Measurements from ENCODE around the gene PTPN6. TPM values are rescaled to one million over a fixed set of nuclear protein-coding genes. Genes with fewer than 3 reads are reported as not detected.

The PTPN6 gene
- total and polyA plus RNA-seq, 2 of the 8 experiments (the other 6 are each of a cell fraction or from before 2014, with no cell fraction given), result 16.3 to 28.4 TPM

- H3K36me3 ChIP-seq (ENCODE audit: control insufficient read depth in 2 of 4, insufficient read depth in 4 of 4, low read length in 3 of 4), result peaks cover 28 to 45% (median 32%) of the 10 kb centered on the region in 4 experiments
- peak overlapping the region in 2 of 4 experiments; percentile 23 to 79; a peak in 3 of 8 replicates for H3K4me3 ChIP-seq (ENCODE audit: extremely low read depth in 1 of 4, insufficient read depth in 2 of 4, low read depth in 3 of 4, low read length in 4 of 4)
- peak overlapping the region; percentile 82 for H3K4ac ChIP-seq (replicated peaks; ENCODE audit: insufficient read length, low read depth, low read length)
- H3K79me1 ChIP-seq (ENCODE audit: low read depth, low read length), result peaks cover 2% of the 10 kb centered on the region; the same call in 1 of the 2 replicates
- no peak overlapping the region for H4K91ac ChIP-seq (replicated peaks; ENCODE audit: insufficient read length, low read length)
- DNase-seq (ENCODE audit: low read depth in 1 of 2, low spot score in 2 of 2) (no peak), FAIRE-seq (no peak)
- ChIA-PET POLR2A (ENCODE audit: partially characterized antibody) (interaction anchor here (0.5 to 44.0 kb wide), 12 partner anchors 4 to 144 kb away, joined by 3 to 1596 read pairs (median 8); partner anchors contain the start of genes ATN1, C12orf57, C1R and C1RL), CTCF (ENCODE audit: partially characterized antibody) (interaction anchor here (0.6 to 12.2 kb wide), 32 partner anchors 10 to 944 kb away, joined by 3 to 277 read pairs (median 4); partner anchors contain the start of genes C12orf57, C1RL, PTPN6 and RNU7-1)
- peak overlapping the region; percentile 41; the same call in 1 of the 2 replicates for H2BK15ac ChIP-seq (ENCODE audit: low read length)
- peak overlapping the region in 2 of 4 experiments; percentile 6 to 13; a peak in 4 of 7 replicates for H3K9ac ChIP-seq (replicated peaks in 1 of 4; ENCODE audit: extremely low read depth in 1 of 4, low read depth in 3 of 4, low read length in 3 of 4)
- H3K56ac ChIP-seq (replicated peaks; ENCODE audit: insufficient read length, low read depth, low read length), result peak overlapping the region; percentile 37
- peak overlapping the region; percentile 89 for H2AK5ac ChIP-seq (ENCODE audit: low read depth, low read length)
- H3K27me3 ChIP-seq (replicated peaks in 1 of 4; ENCODE audit: control insufficient read depth in 3 of 4, extremely low read depth in 1 of 4, insufficient read depth in 3 of 4, low read length in 3 of 4), result no peaks in the 10 kb centered on the region
- 0 out of 2 replicates have a peak overlapping the region, but pooled peaks have one; percentile 68 for H2BK12ac ChIP-seq (ENCODE audit: low read depth, low read length)
- peak overlapping the region; percentile 94 for H2BK5ac ChIP-seq (ENCODE audit: low read depth, low read length)
- peak overlapping the region; percentile 72; the same call in 1 of the 2 replicates for H4K8ac ChIP-seq (ENCODE audit: extremely low read depth, insufficient read depth, low read length)
- H3K23me2 ChIP-seq (ENCODE audit: low read depth, low read length), result peaks cover 16% of the 10 kb centered on the region; the same call in 1 of the 2 replicates
- peak overlapping the region; percentile 76 for H3K18ac ChIP-seq (ENCODE audit: extremely low read depth, low read length)
- peaks cover 2 to 4% of the 10 kb centered on the region in 2 experiments for H4K20me1 ChIP-seq (replicated peaks in 1 of 2; ENCODE audit: control insufficient read depth in 1 of 2, insufficient read depth in 2 of 2, low read length in 2 of 2)
- H3K79me2 ChIP-seq (ENCODE audit: control insufficient read depth in 1 of 2, insufficient read depth in 2 of 2, low read length in 2 of 2), result peaks cover 6 to 31% of the 10 kb centered on the region in 2 experiments; a peak in 3 of 4 replicates
- H3K23ac ChIP-seq (ENCODE audit: insufficient read length), result no peak overlapping the region
- H3K14ac ChIP-seq (ENCODE audit: insufficient read length), result no peak overlapping the region
- WGBS, 2 experiments (ENCODE audit: extremely low coverage in 1 of 2, insufficient coverage in 1 of 2, insufficient read length in 1 of 2, insufficient replicate concordance in 2 of 2, low coverage in 1 of 2, low lambda C conversion rate in 2 of 2, missing lambda C conversion rate in 1 of 2), result 85% methylated on average over 8 of the region's 8 CpGs; no CpG with 5 or more reads in 1 of the 2 experiments
- H4K5ac ChIP-seq (ENCODE audit: insufficient read length, low read depth, low read length), result peak overlapping the region; percentile 34
- peaks cover 12 to 48% (median 32%) of the 10 kb centered on the region in 4 experiments for H3K4me1 ChIP-seq (replicated peaks in 1 of 4; ENCODE audit: control insufficient read depth in 3 of 4, insufficient read depth in 4 of 4, low read length in 3 of 4)
- peak overlapping the region; percentile 66 to 93 for H3K4me2 ChIP-seq (ENCODE audit: insufficient read depth in 1 of 2, low read depth in 2 of 2, low read length in 2 of 2)
- no peak overlapping the region for H2AFZ ChIP-seq (ENCODE audit: low read length)
- H3K9me3 ChIP-seq (ENCODE audit: insufficient read depth in 2 of 2, low read depth in 1 of 2, low read length in 1 of 2), result no peaks in the 10 kb centered on the region
- H3K27ac ChIP-seq (ENCODE audit: low read depth, low read length), result 0 out of 2 replicates have a peak overlapping the region, but pooled peaks have one; percentile 13
- H2BK120ac ChIP-seq (replicated peaks; ENCODE audit: low read depth, low read length), result no peak overlapping the region
- H2BK20ac ChIP-seq (ENCODE audit: low read length), result no peak overlapping the region
- TF ChIP-seq JUN (IDR thresholded peaks at IDR 0.05; ENCODE audit: low read depth, low read length) (no peak), NANOG (IDR thresholded peaks at IDR 0.05; ENCODE audit: insufficient read depth, low read depth, low read length, poor library complexity, severe bottlenecking) (no peak), EGR1 (IDR thresholded peaks at IDR 0.05; ENCODE audit: borderline replicate concordance, low read depth, low read length) (0 out of 2 replicates have a peak, but pooled peaks have one; percentile 16), TAF7 (optimal IDR thresholded peaks at IDR 0.05; ENCODE audit: borderline replicate concordance, low read depth, low read length) (peak; percentile 33), SIRT6 (IDR thresholded peaks at IDR 0.05; ENCODE audit: low read length) (no peak), GABPA (IDR thresholded peaks at IDR 0.05; ENCODE audit: borderline replicate concordance, insufficient read depth, low read length) (no peak)
These were observed 13.5 kb downstream of the PTPN6 start for GRCh38 chr12:6964605-6965025.
